ENCODE results near the gene HAL.

GRCh38 chr12:95989504-95990123 is 6.5 kb downstream of the HAL start:
- TF ChIP-seq FOXJ3 (CRISPR knock-in tag; IDR thresholded peaks at IDR 0.05; ENCODE audit: borderline replicate concordance) (no peak), CTCF (IDR thresholded peaks at IDR 0.05) (no peak), MAX (CRISPR knock-in tag; IDR thresholded peaks at IDR 0.05) (no peak), TCF7 (CRISPR knock-in tag; IDR thresholded peaks at IDR 0.05; ENCODE audit: low read depth) (no peak), CREB1 (CRISPR knock-in tag; IDR thresholded peaks at IDR 0.05) (no peak), NFYB (CRISPR knock-in tag; conservative IDR thresholded peaks at IDR 0.05; ENCODE audit: low read depth) (no peak), ATF3 (CRISPR knock-in tag; conservative IDR thresholded peaks at IDR 0.05) (no peak), USF2 (CRISPR knock-in tag; IDR thresholded peaks at IDR 0.05) (no peak), ARID4B (CRISPR knock-in tag; IDR thresholded peaks at IDR 0.05; ENCODE audit: borderline replicate concordance) (no peak)

Data from WTC11 (cell line).